Measurements from ENCODE around the gene IREB2. TPM values are rescaled to one million over a fixed set of nuclear protein-coding genes. Genes with fewer than 3 reads are reported as not detected.
"Not testable (repeated sequence)": the region's sequence is repeated elsewhere in the genome, so short reads cannot be mapped to it uniquely, and the experiment has no call there.

IREB2 gene
- total and polyA plus RNA-seq, 2 experiments from 2014 or later, result 23.4 to 68.4 TPM

GRCh38 chr15:78434711-78435110 lies 3.3 kb upstream of the IREB2 start:
- not testable (repeated sequence) for H3K4me1 ChIP-seq (ENCODE audit: insufficient read depth); H3K27me3 Mint-ChIP-seq (ENCODE audit: insufficient read depth, low read depth, poor library complexity); H3K36me3 ChIP-seq (ENCODE audit: insufficient read depth); H3K27ac ChIP-seq (ENCODE audit: low read depth); H3K9me3 Mint-ChIP-seq; H3K36me3 Mint-ChIP-seq (ENCODE audit: low read depth); H3K4me2 ChIP-seq; H3K9me2 ChIP-seq (ENCODE audit: insufficient read depth); ATAC-seq; H2AFZ ChIP-seq; H3K4me1 Mint-ChIP-seq; H3K4me3 ChIP-seq; H3K27ac Mint-ChIP-seq; H3K4me3 Mint-ChIP-seq; H3F3A ChIP-seq (replicated peaks; ENCODE audit: low read depth); H4K20me1 ChIP-seq (replicated peaks; ENCODE audit: insufficient read depth); H3K27me3 ChIP-seq (ENCODE audit: insufficient read depth)
- H3K79me2 ChIP-seq (replicated peaks; ENCODE audit: insufficient read depth), result peaks cover 14% of the 10 kb centered on the region
- DNase-seq (ENCODE audit: low spot score), result peak; percentile 61

- DNase-seq (ENCODE audit: low spot score) (peak; percentile 54), ATAC-seq (peak; percentile 42)
- Histone ChIP-seq H3F3A (replicated peaks; ENCODE audit: low read depth) (no peaks in the 10 kb centered on the region), H3K4me1 (ENCODE audit: insufficient read depth) (0 out of 2 replicates have a peak, but pooled peaks cover 4% of the 10 kb centered on the region), H3K36me3 (ENCODE audit: insufficient read depth) (peaks cover 10% of the 10 kb centered on the region), H3K79me2 (replicated peaks; ENCODE audit: insufficient read depth) (peaks cover 40% of the 10 kb centered on the region), H3K9me2 (ENCODE audit: insufficient read depth) (no peaks in the 10 kb centered on the region), H2AFZ (peak overlapping the region; percentile 93; the same call in 1 of the 2 replicates), H3K27me3 (ENCODE audit: insufficient read depth) (no peaks in the 10 kb centered on the region), H3K4me2 (peak overlapping the region; percentile 78), H3K27ac (ENCODE audit: low read depth) (peak overlapping the region; percentile 53), H4K20me1 (replicated peaks; ENCODE audit: insufficient read depth) (peaks cover 1% of the 10 kb centered on the region; the same call in 1 of the 2 replicates), H3K4me3 (peak overlapping the region; percentile 82)
- no peaks in the 10 kb centered on the region for H3K9me3 Mint-ChIP-seq
- peaks cover 11% of the 10 kb centered on the region for H3K4me1 Mint-ChIP-seq
- H3K4me3 Mint-ChIP-seq, result peak overlapping the region; percentile 80
- peaks cover 2% of the 10 kb centered on the region for H3K27me3 Mint-ChIP-seq (ENCODE audit: insufficient read depth, low read depth, poor library complexity)
- H3K27ac Mint-ChIP-seq, result peak overlapping the region; percentile 45
- peaks cover 27% of the 10 kb centered on the region for H3K36me3 Mint-ChIP-seq (ENCODE audit: low read depth)
- TF ChIP-seq STAT1 (IDR thresholded peaks at IDR 0.05; ENCODE audit: unreplicated experiment) (no peak), POLR2AphosphoS5 (IDR thresholded peaks at IDR 0.05; ENCODE audit: low read depth) (no peak), ZNF462 (CRISPR knock-in tag; IDR thresholded peaks at IDR 0.05) (no peak), REST (IDR thresholded peaks at IDR 0.05; ENCODE audit: unreplicated experiment) (no peak), EZH2phosphoT487 (IDR thresholded peaks at IDR 0.05; ENCODE audit: unreplicated experiment) (no peak), EZH2 (IDR thresholded peaks at IDR 0.05; ENCODE audit: low read depth, unreplicated experiment) (no peak), ZNF114 (CRISPR knock-in tag; IDR thresholded peaks at IDR 0.05) (no peak), CTCF (conservative IDR thresholded peaks at IDR 0.05; ENCODE audit: low read depth in 2 of 2) (no peak), JUNB (IDR thresholded peaks at IDR 0.05; ENCODE audit: unreplicated experiment) (no peak), ZNF331 (CRISPR knock-in tag; IDR thresholded peaks at IDR 0.05; ENCODE audit: low read depth) (no peak)
These were observed 782 bp upstream of the IREB2 start for GRCh38 chr15:78437107-78437761.

Measured in GM23338 (cell line).